Left colon (tissue), 2 donors: ENCODE results near the gene MOB3B. TPM values are rescaled to one million over a fixed set of nuclear protein-coding genes. Genes with fewer than 3 reads are reported as not detected.

Source experiments
- ATAC-seq: fragments of 200-7000 bp; cut with Tn5 transposase; one replicate; pipeline ENCODE4 v1.9.1; 2020; ENCODE audit warnings: mild to moderate bottlenecking, moderate library complexity
- DNase-seq, 2 donors: peaks; one replicate each; pipeline ENCODE4 v3.0.0-alpha.2; 2020
- intact Hi-C, 2 donors: fragments of 100-400 bp; cut with DNase I in 1 of 2; cut with micrococcal nuclease in 1 of 2; formaldehyde crosslinking; loops; one replicate each; pipeline versions ENCODE4 v1.11.2 to v1.14.0; 2022; cut with DNase I, micrococcal nuclease
- total RNA-seq, 2 donors: library from RNA; stranded (reverse); fragmentation: NEBNext Ultra II Directional; extraction: Animal tissue kit (Norgen Biotek cat#: 25700); gene quantifications; one replicate each; pipeline ENCODE4 v1.2.1, GENCODE V29; 2021
- donor health status: DM: no; HTN: no; CAD: no.
- donor health status: DM: yes; HTN: yes; CAD: no.

The MOB3B gene
- total RNA-seq, 2 donors from 2014 or later, result 42.2 to 47.1 TPM

- intact Hi-C loops, result no loop called here
- DNase-seq (no peak), ATAC-seq (no peak)
These were observed 162.3 kb downstream of the MOB3B start for GRCh38 chr9:27367175-27367798.

- ATAC-seq (no peak), DNase-seq (no peak)
- intact Hi-C loops, result no loop called here
These were observed 163.8 kb downstream of the MOB3B start for GRCh38 chr9:27365707-27366376.

GRCh38 chr9:27362447-27363210 is 167.0 kb downstream of the MOB3B start:
- ATAC-seq (no peak), DNase-seq (no peak)
- intact Hi-C loops, result no loop called here

GRCh38 chr9:27361492-27361891 is 168.1 kb downstream of the MOB3B start:
- DNase-seq (no peak), ATAC-seq (peak; percentile 81)
- intact Hi-C loops, result no loop called here

- intact Hi-C loops, result no loop called here
- DNase-seq (no peak), ATAC-seq (no peak)
These were observed 169.9 kb downstream of the MOB3B start for GRCh38 chr9:27359763-27360162.

- no peak for ATAC-seq
These were observed 171.6 kb downstream of the MOB3B start for GRCh38 chr9:27358007-27358406.

GRCh38 chr9:27356446-27356845 is 173.2 kb downstream of the MOB3B start:
- intact Hi-C loops, result no loop called here
- DNase-seq (no peak), ATAC-seq (no peak)

More at GRCh38 chr9:27358007-27358406, 171.6 kb downstream of the MOB3B start:
- no peak for DNase-seq
- intact Hi-C loops, result no loop called here

- DNase-seq, result no peak
- intact Hi-C loops, result no loop called here
These were observed 174.4 kb downstream of the MOB3B start for GRCh38 chr9:27355166-27355565.

GRCh38 chr9:27353474-27354229 is 176.0 kb downstream of the MOB3B start:
- ATAC-seq, result peak; percentile 35
- intact Hi-C loops, result no loop called here
- no peak for DNase-seq

More at GRCh38 chr9:27355166-27355565, 174.4 kb downstream of the MOB3B start:
- ATAC-seq, result peak; percentile 5

- ATAC-seq (no peak), DNase-seq (no peak)
- intact Hi-C loops, result no loop called here
These were observed 176.5 kb downstream of the MOB3B start for GRCh38 chr9:27353166-27353473.

- ATAC-seq (peak; percentile 21), DNase-seq (no peak)
- intact Hi-C loops, result no loop called here
These were observed 177.0 kb downstream of the MOB3B start for GRCh38 chr9:27352457-27353165.

- ATAC-seq (peak; percentile 18), DNase-seq (peak in 1 of 2 donors; percentile 60)
- intact Hi-C loops, result no loop called here
These were observed 178.2 kb downstream of the MOB3B start for GRCh38 chr9:27351438-27351837.

- ATAC-seq, result no peak
These were observed 179.1 kb downstream of the MOB3B start for GRCh38 chr9:27350382-27350976.

GRCh38 chr9:27349698-27350080 is 179.9 kb downstream of the MOB3B start:
- intact Hi-C loops, result no loop called here
- no peak for DNase-seq
- ATAC-seq, result peak; percentile 42

More at GRCh38 chr9:27350382-27350976, 179.1 kb downstream of the MOB3B start:
- no peak for DNase-seq
- intact Hi-C loops, result no loop called here

- DNase-seq, result no peak
These were observed 180.6 kb downstream of the MOB3B start for GRCh38 chr9:27348785-27349697.

GRCh38 chr9:27347889-27348288 is 181.7 kb downstream of the MOB3B start:
- intact Hi-C loops, result no loop called here
- no peak for ATAC-seq
- DNase-seq, result no peak

More at GRCh38 chr9:27348785-27349697, 180.6 kb downstream of the MOB3B start:
- intact Hi-C loops, result no loop called here
- ATAC-seq, result no peak

GRCh38 chr9:27344776-27345175 is 184.8 kb downstream of the MOB3B start:
- DNase-seq, result no peak
- ATAC-seq, result no peak
- intact Hi-C loops, result no loop called here
